ENCODE data around the gene CD22.

GRCh38 chr19:35365303-35365702 is 36.3 kb downstream of the CD22 start:
- no peak for TF ChIP-seq CTCF (IDR thresholded peaks at IDR 0.05)
- no peak for TF ChIP-seq EZH2 (IDR thresholded peaks at IDR 0.05; ENCODE audit: borderline replicate concordance, insufficient read depth, low read depth, low read length, poor library complexity, severe bottlenecking)
